HepG2 (cell line): ENCODE measurements around the gene KDM1B. TPM values are rescaled to one million over a fixed set of nuclear protein-coding genes. Genes with fewer than 3 reads are reported as not detected.

Experiments used
- ASH2L ChIP-seq: fragments of 300-600, 200-600 bp; sonication (generic); IDR thresholded peaks from 2 replicates; pipeline ENCODE4 v1.7.0; 2017; ENCODE audit warnings: low read depth, mild to moderate bottlenecking, moderate library complexity, mixed read lengths, low read length; ENCODE audit not compliant: insufficient read length
- FIP1L1 ChIP-seq: fragments of 200-400 bp; formaldehyde crosslinking; IDR thresholded peaks from 2 replicates; pipeline ENCODE4 v1.6.1; 2018; ENCODE audit warnings: low read depth, mild to moderate bottlenecking, low read length, moderate library complexity, borderline replicate concordance; ENCODE audit not compliant: insufficient read depth
- IRF2 ChIP-seq: IDR thresholded peaks from 2 replicates; pipeline ENCODE4 v1.6.1; 2018; ENCODE audit warnings: missing genetic modification reagents, missing compliant biosample characterization
- KDM5A ChIP-seq: fragments of 200-600 bp; sonication (generic); IDR thresholded peaks from 2 replicates; pipeline ENCODE4 v1.7.0; 2018; ENCODE audit warnings: antibody characterized with exemption, mild to moderate bottlenecking, low read length, borderline replicate concordance
- KLF16 ChIP-seq, 2 experiments: sonication (generic) in 1 of 2; formaldehyde crosslinking in 1 of 2; IDR thresholded peaks; 2 replicates each; pipeline versions ENCODE4 v1.6.1 to v1.8.0; 2016 to 2023; ENCODE audit warnings: missing genetic modification reagents in 2 of 2, missing compliant biosample characterization in 1 of 2
- PATZ1 ChIP-seq: sonication (generic); formaldehyde crosslinking; IDR thresholded peaks from 2 replicates; pipeline ENCODE4 v1.4.0; 2020; ENCODE audit warnings: missing genetic modification reagents
- POLR2A ChIP-seq, 2 experiments: IDR thresholded peaks; 2 replicates each; pipeline ENCODE4 v1.6.1; 2011; ENCODE audit warnings: low read depth in 2 of 2, low read length in 2 of 2, mild to moderate bottlenecking in 1 of 2, moderate library complexity in 1 of 2; ENCODE audit not compliant: insufficient read depth in 1 of 2
- RBM39 ChIP-seq: fragments of 200-400 bp; formaldehyde crosslinking; IDR thresholded peaks from one replicate; pipeline ENCODE4 v1.6.1; 2018; ENCODE audit warnings: antibody characterized with exemption, mild to moderate bottlenecking, low read depth, low read length; ENCODE audit not compliant: poor library complexity, severe bottlenecking
- SAP130 ChIP-seq: IDR thresholded peaks from 2 replicates; pipeline ENCODE4 v1.6.1; 2016; ENCODE audit warnings: low read depth
- WIZ ChIP-seq: sonication (generic); formaldehyde crosslinking; IDR thresholded peaks from 2 replicates; pipeline ENCODE4 v1.5.1; 2020; ENCODE audit warnings: mild to moderate bottlenecking, missing genetic modification reagents
- ZFP91 ChIP-seq: sonication (generic); formaldehyde crosslinking; IDR thresholded peaks from 2 replicates; pipeline ENCODE4 v1.9.0; 2022; ENCODE audit warnings: missing genetic modification reagents, mild to moderate bottlenecking, borderline replicate concordance
- ZMAT3 ChIP-seq: sonication (generic); formaldehyde crosslinking; conservative IDR thresholded peaks from 2 replicates; pipeline ENCODE4 v1.7.0; 2021; ENCODE audit warnings: missing genetic modification reagents
- ZNF235 ChIP-seq: sonication (generic); formaldehyde crosslinking; IDR thresholded peaks from 2 replicates; pipeline ENCODE4 v1.8.1; 2023; ENCODE audit warnings: mild to moderate bottlenecking, missing genetic modification reagents, borderline replicate concordance
- ZNF274 ChIP-seq: sonication (generic); formaldehyde crosslinking; IDR thresholded peaks from 2 replicates; pipeline ENCODE4 v1.5.1; 2020; ENCODE audit warnings: mild to moderate bottlenecking, missing genetic modification reagents
- ZNF292 ChIP-seq: sonication (generic); formaldehyde crosslinking; IDR thresholded peaks from 2 replicates; pipeline ENCODE4 v1.8.1; 2022; ENCODE audit warnings: mild to moderate bottlenecking, low read depth, missing genetic modification reagents, borderline replicate concordance
- ZNF383 ChIP-seq: sonication (generic); formaldehyde crosslinking; IDR thresholded peaks from 2 replicates; pipeline ENCODE4 v1.4.0; 2020; ENCODE audit warnings: missing genetic modification reagents, mild to moderate bottlenecking, borderline replicate concordance
- ZNF441 ChIP-seq: sonication (generic); formaldehyde crosslinking; IDR thresholded peaks from 2 replicates; pipeline ENCODE4 v1.7.0; 2021; ENCODE audit warnings: missing genetic modification reagents, borderline replicate concordance
- ZNF570 ChIP-seq: sonication (generic); formaldehyde crosslinking; IDR thresholded peaks from 2 replicates; pipeline ENCODE4 v1.4.0; 2020; ENCODE audit warnings: mild to moderate bottlenecking, missing genetic modification reagents, borderline replicate concordance
- ZNF768 ChIP-seq: sonication (generic); formaldehyde crosslinking; IDR thresholded peaks from 2 replicates; pipeline ENCODE4 v1.4.0; 2020; ENCODE audit warnings: missing genetic modification reagents
- polyA plus RNA-seq, 8 experiments: library from polyadenylated mRNA; depleted of rRNA in 3 of 8; stranded (reverse) in 7 of 8; unstranded in 1 of 8; fragments of >200 nt; fragmentation: Illumina TruSeq in 4 of 8; extraction: Trizol in 4 of 8; gene quantifications; 2 replicates each; pipeline versions ENCODE4 v1.2.1 to v1.2.3, GENCODE V29; 2011 to 2016; ENCODE audit warnings: low read depth in 4 of 8, missing spikeins in 1 of 8, mixed read lengths in 1 of 8; ENCODE audit not compliant: insufficient read depth in 1 of 8
- total RNA-seq, 5 experiments: library from RNA; depleted of rRNA; stranded (reverse); fragments of >200 nt; fragmentation: Illumina TruSeq; extraction: Trizol; gene quantifications; 2 replicates each; pipeline ENCODE4 v1.2.3, GENCODE V29; 2016; ENCODE audit warnings: low read depth in 1 of 5

The KDM1B gene
- total and polyA plus RNA-seq, 2 of the 13 experiments (the other 11 are each of a cell fraction or from before 2014, with no cell fraction given), result 9.8 to 13.2 TPM

GRCh38 chr6:18263418-18264218, 108.4 kb downstream of the KDM1B start (continued):
- TF ChIP-seq ZNF292 (peak; percentile 41; the same call in 1 of the 2 replicates), SAP130 (0 out of 2 replicates have a peak, but pooled peaks have one; percentile 0), POLR2A (IDR thresholded peaks at IDR 0.05; ENCODE audit: insufficient read depth in 1 of 2, low read depth in 2 of 2, low read length in 2 of 2) (no peak), ZFP91 (no peak), ZNF274 (CRISPR knock-in tag) (peak; percentile 50; the same call in 1 of the 2 replicates), ZNF441 (CRISPR knock-in tag) (no peak), WIZ (CRISPR knock-in tag) (0 out of 2 replicates have a peak, but pooled peaks have one; percentile 26), RBM39 (peak; percentile 53), ZNF768 (CRISPR knock-in tag) (peak; percentile 52), ZNF235 (CRISPR knock-in tag) (no peak), ZNF383 (CRISPR knock-in tag) (0 out of 2 replicates have a peak, but pooled peaks have one; percentile 50), ZMAT3 (CRISPR knock-in tag) (peak; percentile 82; the same call in 1 of the 2 replicates), IRF2 (CRISPR knock-in tag) (0 out of 2 replicates have a peak, but pooled peaks have one; percentile 20), KDM5A (peak; percentile 19; the same call in 1 of the 2 replicates), FIP1L1 (0 out of 2 replicates have a peak, but pooled peaks have one; percentile 39), ASH2L (peak; percentile 29), ZNF570 (CRISPR knock-in tag) (peak; percentile 15; the same call in 1 of the 2 replicates), KLF16 (CRISPR knock-in tag; IDR thresholded peaks at IDR 0.05) (peak in 1 of 2 experiments; percentile 14; a peak in 1 of 4 replicates), PATZ1 (peak; percentile 63)
